HCT116 (cell line): Measurements from ENCODE around the gene INPP5E. TPM values are rescaled to one million over a fixed set of nuclear protein-coding genes. Genes with fewer than 3 reads are reported as not detected.

ENCODE experiments used
- ATAC-seq: fragments of 200-7000 bp; cut with Tn5 transposase; 2 replicates; pipeline ENCODE4 v1.9.1; 2020; ENCODE audit warnings: mild to moderate bottlenecking, moderate library complexity
- BruUV-seq: library from RNA; stranded (reverse); fragments of 400-500 nt; replicated peaks from 2 replicates; lab custom pipeline; 2021; lab: Mats Ljungman, UMichigan
- CTCF ChIA-PET: fragments of 300-600 bp; sonication (Branson Sonifier 250); formaldehyde crosslinking; loops from one replicate; lab custom pipeline; 2021; ENCODE audit warnings: antibody characterized with exemption; lab: Charles Lee
- POLR2A ChIA-PET: fragments of 300-600, 350-600 bp; sonication (Branson Sonifier 250); formaldehyde crosslinking; loops from one replicate; lab custom pipeline; 2021; ENCODE audit warnings: antibody characterized with exemption; lab: Charles Lee
- RAD21 ChIA-PET, 2 experiments: fragments of 300-600 bp; sonication (Branson Sonifier 250); formaldehyde crosslinking; loops; one replicate each; lab custom pipeline; 2023; ENCODE audit warnings: low total read pairs in 2 of 2; ENCODE audit not compliant: uncharacterized antibody in 2 of 2, unreplicated experiment in 2 of 2, low non-redundant PET in 1 of 2; lab: Charles Lee
- DNase-seq: peaks from one replicate; pipeline ENCODE4 v3.0.0-alpha.2; 2010; ENCODE audit warnings: low read depth, low spot score
- H2AFZ ChIP-seq: fragments of 200-600 bp; shearing (Covaris generic), sonication (generic); 2 replicates; pipeline ENCODE4 v1.6.1; 2017; ENCODE audit warnings: low read depth, mixed run types, mixed read lengths, antibody characterized with exemption, low read length; ENCODE audit not compliant: poor library complexity, severe bottlenecking
- H3K27ac ChIP-seq: 2 replicates; pipeline ENCODE4 v1.5.1; 2012; ENCODE audit warnings: low read depth, low read length
- H3K27me3 ChIP-seq: fragments of 200-600 bp; sonication (generic); 2 replicates; pipeline ENCODE4 v1.6.1; 2016; ENCODE audit warnings: mixed run types, low read length, mixed read lengths; ENCODE audit not compliant: insufficient read depth
- H3K36me3 ChIP-seq, 2 experiments: fragments of 200-500 bp in 1 of 2; fragments of 200-600 bp in 1 of 2; sonication (Bioruptor generic) in 1 of 2; sonication (generic) in 1 of 2; 2 replicates each; pipeline versions ENCODE4 v1.5.1 to v1.6.1; 2014 to 2016; ENCODE audit warnings: low read length in 2 of 2, inconsistent platforms in 1 of 2, mixed read lengths in 1 of 2, mixed run types in 1 of 2; ENCODE audit not compliant: insufficient read depth in 2 of 2, control insufficient read depth in 1 of 2
- H3K4me1 ChIP-seq, 2 experiments: fragments of 200-600 bp in 1 of 2; sonication (generic) in 1 of 2; 2 replicates each; pipeline versions ENCODE4 v1.5.1 to v1.6.1; 2012 to 2017; ENCODE audit warnings: low read length in 2 of 2, inconsistent platforms in 1 of 2, mild to moderate bottlenecking in 1 of 2, mixed read lengths in 1 of 2, mixed run types in 1 of 2, moderate library complexity in 1 of 2; ENCODE audit not compliant: insufficient read depth in 2 of 2, control insufficient read depth in 1 of 2
- H3K4me2 ChIP-seq: fragments of 200-600 bp; sonication (generic); 2 replicates; pipeline ENCODE4 v1.6.1; 2017; ENCODE audit warnings: mixed run types, low read length, mixed read lengths
- H3K4me3 ChIP-seq, 2 experiments: fragments of 200-600 bp in 1 of 2; sonication (generic) in 1 of 2; replicated peaks in 1 of 2; 2 replicates each; pipeline ENCODE4 v1.5.1; 2011 to 2016; ENCODE audit warnings: low read length in 2 of 2, control low read depth in 1 of 2, low read depth in 1 of 2, mild to moderate bottlenecking in 1 of 2, mixed read lengths in 1 of 2, mixed run types in 1 of 2
- H3K79me2 ChIP-seq: fragments of 200-600 bp; sonication (generic); 2 replicates; pipeline ENCODE4 v1.6.1; 2017; ENCODE audit warnings: mild to moderate bottlenecking, mixed run types, low read length, moderate library complexity, mixed read lengths; ENCODE audit not compliant: insufficient read depth
- H3K9ac ChIP-seq: fragments of 200-600 bp; sonication (generic); 2 replicates; pipeline ENCODE4 v1.6.1; 2016; ENCODE audit warnings: low read length, mixed read lengths
- H3K9me2 ChIP-seq: fragments of 200-600 bp; sonication (generic), shearing (Covaris generic); 2 replicates; pipeline ENCODE4 v1.6.1; 2017; ENCODE audit warnings: mixed run types, mild to moderate bottlenecking, moderate library complexity; ENCODE audit not compliant: insufficient read depth
- H3K9me3 ChIP-seq, 2 experiments: fragments of 200-500 bp in 1 of 2; fragments of 200-600 bp in 1 of 2; sonication (Bioruptor generic) in 1 of 2; sonication (generic) in 1 of 2; 2 replicates each; pipeline ENCODE4 v1.6.1; 2014 to 2017; ENCODE audit warnings: low read length in 2 of 2, mixed read lengths in 2 of 2, inconsistent platforms in 1 of 2, low read depth in 1 of 2, mild to moderate bottlenecking in 1 of 2, mixed run types in 1 of 2, moderate library complexity in 1 of 2; ENCODE audit not compliant: control insufficient read depth in 1 of 2, insufficient read depth in 1 of 2
- H4K20me1 ChIP-seq: fragments of 200-600 bp; sonication (generic), shearing (Covaris generic); 2 replicates; pipeline ENCODE4 v1.6.1; 2017; ENCODE audit warnings: mixed run types, mild to moderate bottlenecking, moderate library complexity; ENCODE audit not compliant: insufficient read depth
- ATF3 ChIP-seq: IDR thresholded peaks from 2 replicates; pipeline ENCODE4 v1.6.1; 2012
- CEBPB ChIP-seq: IDR thresholded peaks from 2 replicates; pipeline ENCODE4 v1.6.1; 2012; ENCODE audit warnings: low read depth
- CTCF ChIP-seq, 3 experiments: fragments of 200-600 bp in 1 of 3; sonication (generic) in 1 of 3; IDR thresholded peaks in 2 of 3; conservative IDR thresholded peaks in 1 of 3; 2 replicates each; pipeline ENCODE4 v1.5.1; 2012 to 2017; ENCODE audit warnings: low read depth in 2 of 3, low read length in 2 of 3, antibody characterized with exemption in 1 of 3, borderline replicate concordance in 1 of 3, control low read depth in 1 of 3, mild to moderate bottlenecking in 1 of 3, mixed read lengths in 1 of 3, mixed run types in 1 of 3, moderate library complexity in 1 of 3; ENCODE audit not compliant: insufficient read depth in 1 of 3
- EGR1 ChIP-seq: IDR thresholded peaks from 2 replicates; pipeline ENCODE4 v1.6.1; 2012; ENCODE audit warnings: low read depth
- EZH2phosphoT487 ChIP-seq: fragments of 200-600 bp; IDR thresholded peaks from 2 replicates; pipeline ENCODE4 v1.6.1; 2018; ENCODE audit warnings: antibody characterized with exemption, borderline replicate concordance
- FOSL1 ChIP-seq: IDR thresholded peaks from 2 replicates; pipeline ENCODE4 v1.6.1; 2012; ENCODE audit warnings: low read depth
- POLR2A ChIP-seq: IDR thresholded peaks from 2 replicates; pipeline ENCODE4 v1.7.0; 2011; ENCODE audit warnings: borderline replicate concordance; ENCODE audit not compliant: insufficient read depth, insufficient read length; ENCODE audit errors: extremely low read depth
- POLR2AphosphoS5 ChIP-seq: IDR thresholded peaks from 2 replicates; pipeline ENCODE4 v1.6.1; 2011; ENCODE audit warnings: mild to moderate bottlenecking, low read depth, low read length, moderate library complexity
- RAD21 ChIP-seq: IDR thresholded peaks from 2 replicates; pipeline ENCODE4 v1.6.1; 2012; ENCODE audit warnings: low read depth, mild to moderate bottlenecking
- REST ChIP-seq: IDR thresholded peaks from 2 replicates; pipeline ENCODE4 v1.6.1; 2012; ENCODE audit warnings: low read depth
- SRF ChIP-seq: IDR thresholded peaks from 2 replicates; pipeline ENCODE4 v1.6.1; 2012; ENCODE audit warnings: low read depth
- TCF7L2 ChIP-seq: IDR thresholded peaks from 2 replicates; pipeline ENCODE4 v1.7.0; 2011; ENCODE audit warnings: borderline replicate concordance, inconsistent platforms; ENCODE audit not compliant: insufficient read depth, insufficient read length; ENCODE audit errors: extremely low read depth
- ZFX ChIP-seq: fragments of 450-650 bp; IDR thresholded peaks from 2 replicates; pipeline ENCODE4 v1.6.1; 2017
- intact Hi-C: fragments of 100-400 bp; cut with micrococcal nuclease; formaldehyde crosslinking; loops from 2 replicates; pipeline ENCODE4 v1.10.0; 2022
- total RNA-seq: library from RNA; stranded (reverse); gene quantifications from one replicate; pipeline ENCODE4 v1.2.1, GENCODE V29; 2021; ENCODE audit not compliant: unreplicated experiment
- TF ChIP-seq, protein P1 (sequence below): IDR thresholded peaks from 2 replicates; pipeline ENCODE4 v1.6.1; 2012

The INPP5E gene
- total RNA-seq, 1 experiment from 2014 or later: 23.8 TPM

GRCh38 chr9:136385015-136385414, 54.6 kb downstream of the INPP5E start:
- Histone ChIP-seq H3K27ac (no peak overlapping the region), H3K36me3 (peaks cover 31 to 38% of the 10 kb centered on the region in 2 experiments; a peak in 3 of 4 replicates), H3K4me2 (no peak overlapping the region), H3K9ac (no peak overlapping the region), H3K4me1 (no peaks in the 10 kb centered on the region), H4K20me1 (no peaks in the 10 kb centered on the region), H3K4me3 (no peak overlapping the region), H3K27me3 (no peaks in the 10 kb centered on the region), H3K79me2 (no peaks in the 10 kb centered on the region; the same call in 1 of the 2 replicates), H3K9me3 (no peaks in the 10 kb centered on the region), H3K9me2 (no peaks in the 10 kb centered on the region), H2AFZ (no peak overlapping the region)
- ChIA-PET CTCF (no interaction called here), RAD21 (interaction anchor here in 1 of 2 experiments (0.6 kb wide), 1 partner anchor 686 kb away, joined by 3 read pairs; no protein-coding TSS in a partner anchor), POLR2A (no interaction called here)
- no peak for TF ChIP-seq RAD21
- no peak for TF ChIP-seq SRF
- no peak for TF ChIP-seq FOSL1
- TF ChIP-seq CTCF (IDR thresholded peaks at IDR 0.05 in 2 of 3, conservative IDR thresholded peaks at IDR 0.05 in 1 of 3; ENCODE audit: borderline replicate concordance in 1 of 3, insufficient read depth in 1 of 3, low read depth in 2 of 3, low read length in 2 of 3): no peak
- TF ChIP-seq ZFX: no peak
- no peak for TF ChIP-seq POLR2A
- no peak for TF ChIP-seq POLR2AphosphoS5
- no peak for TF ChIP-seq EZH2phosphoT487
- TF ChIP-seq CEBPB: no peak
- TF ChIP-seq EGR1: no peak
- TF ChIP-seq ATF3: no peak
- no peak for TF ChIP-seq REST
- TF ChIP-seq, protein P1, sequence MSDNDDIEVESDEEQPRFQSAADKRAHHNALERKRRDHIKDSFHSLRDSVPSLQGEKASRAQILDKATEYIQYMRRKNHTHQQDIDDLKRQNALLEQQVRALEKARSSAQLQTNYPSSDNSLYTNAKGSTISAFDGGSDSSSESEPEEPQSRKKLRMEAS: no peak
- no peak for TF ChIP-seq TCF7L2
- DNase-seq (no peak), ATAC-seq (no peak)
- intact Hi-C loops: no loop called here
- BruUV-seq: no TSS peak
